ENCODE measurements around the gene CDC37. TPM values are rescaled to one million over a fixed set of nuclear protein-coding genes. Genes with fewer than 3 reads are reported as not detected.

The CDC37 gene
- polyA plus RNA-seq, 12 donors, result 109 to 202 (median 123) TPM; not detected in 1

DNA sequence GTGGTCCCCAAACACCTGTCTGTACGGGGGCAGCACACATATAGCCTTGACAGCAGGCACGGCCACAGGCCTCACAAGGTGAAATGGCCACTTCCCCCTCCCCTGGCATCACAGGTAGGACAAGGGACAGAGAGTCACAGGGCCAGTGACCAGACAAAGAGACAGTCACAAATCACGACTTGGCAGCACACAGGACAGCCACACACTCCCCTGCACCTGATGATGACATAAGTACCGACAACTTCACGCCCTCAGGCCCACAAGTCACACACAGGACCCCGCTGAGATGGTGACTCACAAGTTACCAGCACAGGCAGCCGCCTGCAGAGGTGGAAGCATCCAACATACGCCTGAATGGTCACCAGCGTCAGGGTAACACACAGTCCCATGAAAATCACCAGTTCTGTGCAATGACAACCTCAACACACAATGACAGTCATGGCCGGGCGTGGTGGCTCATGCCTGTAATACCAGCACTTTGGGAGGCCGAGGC lies 39.5 kb downstream of the CDC37 start:
- no peak for DNase-seq

DNA sequence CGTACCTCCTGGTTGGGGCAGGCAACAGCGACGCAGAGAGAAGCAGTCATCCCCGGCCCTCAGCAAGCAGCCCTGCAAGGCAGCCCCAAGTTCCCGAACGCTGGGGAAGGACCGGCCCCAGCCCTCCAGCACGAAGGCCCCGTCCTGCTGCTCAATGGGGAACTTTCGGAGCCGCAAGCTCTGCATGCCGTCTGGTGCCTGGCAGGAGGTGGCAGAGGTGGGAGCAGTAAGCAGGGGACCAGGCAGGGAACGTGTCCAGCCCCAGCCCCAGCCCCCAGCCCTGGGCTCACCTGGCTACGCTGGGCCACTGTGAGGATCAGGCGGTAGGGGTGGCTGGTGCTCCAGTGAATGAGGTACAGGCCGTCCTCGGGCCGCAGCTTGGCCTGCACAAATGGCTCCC lies 41.1 kb downstream of the CDC37 start:
- DNase-seq, result no peak

DNA sequence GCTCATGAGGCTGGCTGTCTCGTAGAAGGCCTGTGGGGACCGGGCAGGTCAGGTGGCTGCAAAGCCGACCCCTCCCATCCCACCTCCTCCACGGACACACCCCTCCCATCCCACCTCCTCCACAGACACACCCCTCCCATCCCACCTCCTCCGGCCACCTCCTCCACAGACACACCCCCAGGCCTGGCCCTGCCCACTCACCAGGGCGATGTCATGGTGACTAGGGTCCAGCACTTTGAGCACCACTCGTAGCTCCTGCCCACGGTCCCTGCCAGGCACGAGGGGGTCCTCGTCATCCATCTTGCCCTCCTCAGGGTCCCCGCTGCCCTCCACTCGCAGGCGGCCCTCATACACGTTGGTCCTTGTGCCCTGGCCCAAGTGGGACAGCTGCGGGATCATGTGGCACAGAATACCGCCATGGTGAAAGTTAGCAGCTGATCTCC lies 41.8 kb downstream of the CDC37 start:
- DNase-seq, result no peak

DNA sequence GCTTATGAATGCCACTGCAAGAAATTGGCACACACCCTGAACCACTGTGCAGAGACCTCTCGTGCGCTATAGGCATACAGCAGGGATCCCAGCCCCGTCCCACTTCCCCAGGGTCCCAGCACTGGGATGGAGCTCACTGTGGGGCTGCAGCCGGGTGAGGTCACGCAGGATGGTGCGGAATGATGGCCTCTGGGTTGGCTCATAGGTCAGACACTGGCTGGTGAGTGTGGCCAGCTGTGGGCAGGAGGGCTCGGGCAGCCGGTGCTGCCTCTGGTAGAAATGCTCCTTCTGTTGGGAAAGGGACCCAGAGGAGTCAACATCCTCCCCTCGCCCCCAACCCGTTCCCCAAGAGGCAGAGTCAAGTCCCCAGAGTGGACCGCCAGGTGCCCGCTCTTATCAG lies 46.9 kb downstream of the CDC37 start:
- no peak for DNase-seq

DNA sequence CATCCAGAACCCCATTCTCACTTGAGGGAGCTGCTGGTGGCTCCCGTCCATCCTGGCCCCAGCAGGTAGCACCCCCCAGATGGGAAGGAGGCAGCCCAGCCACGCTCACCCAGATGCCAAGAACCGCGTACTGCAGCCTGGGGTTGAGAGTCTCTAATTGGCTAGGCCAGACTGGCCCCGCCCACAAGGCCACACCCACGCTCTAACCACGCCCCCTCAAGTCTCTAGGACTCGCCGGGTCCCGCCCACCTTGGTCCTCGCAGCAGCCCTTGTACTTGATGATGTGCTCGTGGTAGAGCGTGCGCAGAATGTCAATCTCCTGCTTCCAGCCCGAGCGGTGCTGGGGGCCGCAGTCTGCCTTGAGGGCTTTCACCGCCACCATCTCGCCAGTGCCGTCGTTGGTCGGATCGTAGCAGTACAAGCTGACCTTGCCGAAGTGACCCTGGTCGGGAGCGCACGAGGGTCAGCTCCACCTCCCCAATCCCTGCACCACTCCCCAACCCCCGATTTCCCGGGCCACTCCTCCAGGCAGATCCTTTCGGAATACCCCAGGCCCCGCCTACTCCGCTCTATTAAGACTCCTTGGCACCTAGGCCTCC lies 49.5 kb downstream of the CDC37 start:
- DNase-seq, result no peak

DNA sequence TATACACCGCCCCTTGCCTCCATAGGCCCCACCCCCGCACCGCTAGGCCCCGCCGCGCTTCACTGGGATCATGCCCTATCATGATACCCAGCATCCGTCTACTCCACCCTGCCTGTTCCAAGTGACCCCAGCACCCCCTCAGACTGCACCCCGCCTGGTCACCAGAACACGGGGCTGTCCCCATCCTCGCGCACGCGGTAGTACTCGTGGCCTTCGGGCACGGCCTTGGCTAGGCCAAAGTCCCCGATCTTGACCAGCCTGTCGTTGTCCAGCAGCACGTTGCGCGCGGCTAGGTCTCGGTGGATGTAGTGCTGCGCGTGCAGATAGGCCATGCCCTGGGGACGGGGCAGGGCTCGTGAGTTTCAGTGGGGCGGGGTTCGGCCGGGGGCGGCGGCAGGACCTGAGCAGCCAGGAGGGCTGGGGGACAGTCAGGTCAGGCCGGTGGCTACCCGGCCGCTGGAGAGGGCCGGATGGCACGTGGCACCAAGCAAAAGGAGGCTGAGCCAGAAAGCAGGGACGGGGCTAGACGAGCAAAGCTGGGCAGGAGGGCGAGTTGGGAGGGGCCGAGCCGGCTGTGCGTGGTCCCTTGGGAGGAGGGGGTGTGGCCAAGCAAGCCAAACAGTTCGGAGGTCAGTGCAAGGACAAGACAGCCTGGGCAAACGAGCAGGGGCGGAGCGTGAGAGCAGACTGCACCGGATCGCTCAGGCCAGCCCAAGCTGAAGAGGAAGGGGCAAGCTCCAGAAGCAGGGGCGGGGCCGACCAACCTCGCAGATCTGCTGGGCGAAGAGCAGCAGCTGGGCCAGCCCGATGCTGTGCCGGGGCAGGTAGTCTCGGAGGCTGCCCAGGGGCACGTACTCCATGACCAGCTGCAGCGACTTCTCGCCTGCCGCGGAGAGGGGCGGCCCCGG lies 50.3 kb downstream of the CDC37 start:
- peak; percentile 36 for DNase-seq

DNA sequence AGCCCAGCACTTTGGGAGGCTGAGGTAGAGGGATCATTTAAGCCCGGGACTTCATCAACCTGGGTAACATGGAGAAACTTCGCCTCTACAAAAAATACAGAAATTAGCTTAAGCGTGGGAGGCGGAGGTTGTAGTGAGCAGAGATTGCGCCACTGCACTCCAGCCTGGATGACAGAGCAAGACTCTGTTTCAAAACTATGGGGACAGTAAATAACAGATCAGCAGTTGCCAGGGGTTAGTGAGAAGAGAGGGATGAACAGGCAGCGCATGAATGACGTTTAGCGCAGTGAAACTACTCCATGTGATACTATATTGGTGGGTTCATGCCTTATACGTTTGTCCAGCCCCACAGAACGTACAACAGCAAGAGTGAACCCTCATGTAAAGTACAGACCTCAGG lies 56.8 kb downstream of the CDC37 start:
- DNase-seq, result no peak

DNA sequence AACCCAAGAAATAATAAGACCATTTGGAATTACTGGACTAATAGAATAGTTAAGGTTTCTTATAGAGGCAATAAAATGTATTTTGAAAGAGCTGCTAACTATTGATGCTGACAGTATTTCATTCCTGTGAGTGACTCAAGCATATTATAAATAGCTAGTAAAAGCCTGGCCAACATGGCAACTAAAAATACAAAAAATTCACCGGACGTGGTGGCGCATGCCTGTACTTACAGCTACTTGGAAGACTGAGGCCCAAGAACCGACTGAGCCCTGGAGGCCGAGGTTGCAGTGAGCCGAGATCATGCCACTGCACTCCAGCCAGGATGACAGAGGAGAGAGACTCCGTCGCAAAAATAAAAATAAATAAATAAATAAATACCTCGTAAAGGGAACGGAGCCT lies 58.6 kb downstream of the CDC37 start:
- no peak for DNase-seq

DNA sequence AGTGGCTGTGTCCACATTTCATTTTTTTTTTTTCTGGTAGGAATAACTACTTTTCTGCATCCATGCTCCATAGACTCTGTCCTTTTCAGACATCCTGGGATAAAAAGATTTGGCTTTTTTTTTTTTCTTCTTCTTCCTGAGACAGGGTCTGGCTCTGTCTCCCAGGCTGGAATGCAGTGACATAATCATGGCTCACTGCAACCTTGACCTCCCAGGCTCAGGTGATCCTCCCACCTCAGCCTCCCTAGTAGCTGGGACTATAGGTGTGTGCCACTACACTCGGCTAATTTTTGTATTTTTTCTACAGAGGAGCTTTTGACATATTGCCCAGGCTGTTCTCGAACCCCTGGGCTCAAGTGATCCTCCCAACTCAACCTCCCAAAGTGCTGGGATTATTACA lies 59.8 kb downstream of the CDC37 start:
- no peak for DNase-seq

Other genes with a start within 250 kb of the CDC37 start
- 100 to 1,000 TPM in 2 of 12 donors, 10 to 100 TPM in 9, not detected in 1; 47.3 to 145 (median 82.2) TPM for gene DNMT1, start 208.6 kb downstream of the CDC37 start, polyA plus RNA-seq (ENCODE audit: insufficient read length in 12 of 12)
- 10 to 100 TPM in 8 of 12 donors, 1 to 10 TPM in 3, not detected in 1; 9.1 to 18.1 (median 11.8) TPM for gene S1PR2, start 172.2 kb downstream of the CDC37 start, polyA plus RNA-seq (ENCODE audit: insufficient read length in 12 of 12)
- gene MRPL4, start 151.3 kb downstream of the CDC37 start, polyA plus RNA-seq (ENCODE audit: insufficient read length in 12 of 12), result 10 to 100 TPM in 11 of 12 donors, not detected in 1; 19.6 to 40.3 (median 26.0) TPM
- 10 to 100 TPM in 2 of 12 donors, 1 to 10 TPM in 9, not detected in 1; 5.8 to 20.7 (median 7.8) TPM for gene ICAM1, start 132.4 kb downstream of the CDC37 start, polyA plus RNA-seq (ENCODE audit: insufficient read length in 12 of 12)
- gene ICAM4, start 116.6 kb downstream of the CDC37 start, polyA plus RNA-seq (ENCODE audit: insufficient read length in 12 of 12), result 1 to 10 TPM in 1 of 12 donors, under 1 TPM in 9, not detected in 2; 0.22 to 1.9 (median 0.44) TPM
- gene ICAM5, start 113.6 kb downstream of the CDC37 start, polyA plus RNA-seq (ENCODE audit: insufficient read length in 12 of 12), result 1 to 10 TPM in 1 of 12 donors, under 1 TPM in 4, not detected in 7; 0.05 to 1.1 (median 0.13) TPM
- gene ZGLP1, start 93.7 kb downstream of the CDC37 start, polyA plus RNA-seq (ENCODE audit: insufficient read length in 12 of 12), result 1 to 10 TPM in 10 of 12 donors, not detected in 2; 1.9 to 4.8 (median 3.5) TPM
- gene FDX2, start 87.5 kb downstream of the CDC37 start, polyA plus RNA-seq (ENCODE audit: insufficient read length in 12 of 12), result 10 to 100 TPM in 11 of 12 donors, not detected in 1; 10.9 to 34.1 (median 13.6) TPM
- gene RAVER1, start 70.0 kb downstream of the CDC37 start, polyA plus RNA-seq (ENCODE audit: insufficient read length in 12 of 12), result 10 to 100 TPM in 9 of 12 donors, 1 to 10 TPM in 2, not detected in 1; 9.3 to 27.7 (median 12.1) TPM
- 10 to 100 TPM in 1 of 12 donors, 1 to 10 TPM in 9, not detected in 2; 4.6 to 10.4 (median 5.3) TPM for gene ICAM3, start 63.9 kb downstream of the CDC37 start, polyA plus RNA-seq (ENCODE audit: insufficient read length in 12 of 12)
- 100 to 1,000 TPM in 1 of 12 donors, 10 to 100 TPM in 10, not detected in 1; 52.4 to 126 (median 61.0) TPM for gene TYK2, start 23.0 kb downstream of the CDC37 start, polyA plus RNA-seq (ENCODE audit: insufficient read length in 12 of 12)
- gene PDE4A, start 17.0 kb upstream of the CDC37 start, polyA plus RNA-seq (ENCODE audit: insufficient read length in 12 of 12), result 1 to 10 TPM in 11 of 12 donors, not detected in 1; 2.4 to 5.2 (median 3.2) TPM
- 10 to 100 TPM in 11 of 12 donors, not detected in 1; 30.3 to 85.6 (median 66.2) TPM for gene KEAP1, start 99.8 kb upstream of the CDC37 start, polyA plus RNA-seq (ENCODE audit: insufficient read length in 12 of 12)
- 1 to 10 TPM in 9 of 12 donors, under 1 TPM in 1, not detected in 2; 0.86 to 2.4 (median 1.6) TPM for gene S1PR5, start 113.9 kb upstream of the CDC37 start, polyA plus RNA-seq (ENCODE audit: insufficient read length in 12 of 12)
- 10 to 100 TPM in 11 of 12 donors, not detected in 1; 16.8 to 57.9 (median 19.9) TPM for gene ATG4D, start 140.4 kb upstream of the CDC37 start, polyA plus RNA-seq (ENCODE audit: insufficient read length in 12 of 12)
- 10 to 100 TPM in 11 of 12 donors, not detected in 1; 15.9 to 47.3 (median 22.8) TPM for gene KRI1, start 162.5 kb upstream of the CDC37 start, polyA plus RNA-seq (ENCODE audit: insufficient read length in 12 of 12)
- gene CDKN2D, start 165.4 kb upstream of the CDC37 start, polyA plus RNA-seq (ENCODE audit: insufficient read length in 12 of 12), result 10 to 100 TPM in 11 of 12 donors, not detected in 1; 11.8 to 36.1 (median 14.3) TPM
- gene AP1M2, start 183.8 kb upstream of the CDC37 start, polyA plus RNA-seq (ENCODE audit: insufficient read length in 12 of 12), result 1 to 10 TPM in 4 of 12 donors, under 1 TPM in 3, not detected in 5; 0.31 to 6.6 (median 1.2) TPM
- 100 to 1,000 TPM; 112 to 710 (median 142) TPM for gene SLC44A2, start 222.0 kb upstream of the CDC37 start, polyA plus RNA-seq (ENCODE audit: insufficient read length in 12 of 12)